ENCODE measurements around the gene SULT6B1.

Gene SULT6B1

DNA sequence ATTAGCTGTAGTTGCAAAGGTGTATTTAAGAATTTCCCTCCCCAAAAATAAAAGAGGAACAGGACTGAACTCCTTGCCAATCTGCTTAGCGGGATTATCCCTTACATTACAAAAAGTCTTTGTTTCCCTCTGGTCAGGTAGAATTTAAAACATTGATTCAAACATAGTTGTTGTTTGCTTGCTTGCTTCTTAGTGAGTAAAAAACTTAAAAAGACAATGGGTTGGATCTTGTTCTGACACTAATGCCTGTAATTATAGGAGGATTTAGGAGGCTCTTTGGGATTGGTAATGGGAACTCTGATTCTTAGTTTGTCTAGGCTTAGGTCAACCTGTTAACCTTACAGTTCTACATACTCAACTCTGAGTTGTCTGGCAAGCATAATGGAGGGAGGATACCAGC is 4.1 kb upstream of the SULT6B1 start:
- no peaks in the 10 kb centered on the region for H3K36me3 ChIP-seq (ENCODE audit: control insufficient read depth in 1 of 2, insufficient read depth in 2 of 2, low read length in 2 of 2)
- no peaks in the 10 kb centered on the region for H3K27me3 ChIP-seq (ENCODE audit: low read depth, low read length)
- H3K4me1 ChIP-seq (ENCODE audit: control insufficient read depth in 1 of 2, insufficient read depth in 2 of 2, low read length in 2 of 2): peaks cover 4 to 5% of the 10 kb centered on the region in 2 donors
- no peak overlapping the region for H3K4me3 ChIP-seq (ENCODE audit: low read depth in 1 of 2, low read length in 2 of 2)
- H3K27ac ChIP-seq (ENCODE audit: low read length): no peak overlapping the region
- H3K9me3 ChIP-seq (ENCODE audit: control insufficient read depth in 1 of 2, low read length in 2 of 2): no peaks in the 10 kb centered on the region

DNA sequence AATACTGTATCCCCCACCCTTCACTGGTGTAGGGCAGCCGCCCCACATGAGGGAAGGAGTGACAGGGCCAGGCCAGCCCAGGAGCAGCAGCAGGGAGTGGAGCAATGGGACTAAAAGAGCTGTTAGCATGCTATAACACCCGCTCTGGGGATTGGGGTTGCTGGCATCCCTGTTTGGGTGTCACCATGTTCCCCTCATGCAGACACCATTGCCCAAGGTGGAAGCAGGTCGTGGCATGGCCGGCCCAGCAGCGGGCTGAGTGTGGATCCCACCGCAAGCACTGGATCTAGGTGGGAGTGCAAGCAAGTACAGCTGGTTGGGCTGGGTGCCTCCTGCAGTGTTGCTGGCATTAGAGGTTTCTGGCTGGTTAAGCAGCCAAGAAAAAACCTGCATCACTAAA is 3.3 kb upstream of the SULT6B1 start:
- no peaks in the 10 kb centered on the region for H3K36me3 ChIP-seq (ENCODE audit: control insufficient read depth in 1 of 2, insufficient read depth in 2 of 2, low read length in 2 of 2)
- H3K4me1 ChIP-seq (ENCODE audit: control insufficient read depth in 1 of 2, insufficient read depth in 2 of 2, low read length in 2 of 2): no peaks in the 10 kb centered on the region
- H3K27me3 ChIP-seq (ENCODE audit: low read depth, low read length): no peaks in the 10 kb centered on the region
- H3K27ac ChIP-seq (ENCODE audit: low read length): no peak overlapping the region
- no peaks in the 10 kb centered on the region for H3K9me3 ChIP-seq (ENCODE audit: control insufficient read depth in 1 of 2, low read length in 2 of 2)
- no peak overlapping the region for H3K4me3 ChIP-seq (ENCODE audit: low read depth in 1 of 2, low read length in 2 of 2)

DNA sequence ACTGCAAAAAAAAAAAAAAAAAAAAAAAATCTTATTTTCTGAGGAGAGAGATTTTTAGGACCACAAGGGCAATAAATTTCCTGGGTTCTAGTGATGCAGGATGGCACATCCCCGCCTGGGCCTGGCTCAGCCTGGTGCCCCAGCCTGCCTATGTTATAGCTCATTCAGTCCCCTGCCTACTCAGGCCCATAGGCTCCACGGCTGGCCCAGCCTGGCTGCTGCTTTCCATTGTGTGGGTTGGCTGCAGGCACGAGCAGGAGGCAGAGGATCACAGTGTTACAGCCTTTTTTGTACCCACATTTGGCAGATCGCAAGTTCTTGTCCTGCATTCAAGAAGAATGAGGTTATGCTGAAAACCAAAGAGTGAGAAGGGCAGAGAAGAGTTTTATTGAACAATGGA is 2.8 kb upstream of the SULT6B1 start:
- Histone ChIP-seq H3K27me3 (ENCODE audit: low read depth, low read length) (no peaks in the 10 kb centered on the region), H3K36me3 (ENCODE audit: control insufficient read depth in 1 of 2, insufficient read depth in 2 of 2, low read length in 2 of 2) (no peaks in the 10 kb centered on the region), H3K4me3 (ENCODE audit: low read depth in 1 of 2, low read length in 2 of 2) (no peak overlapping the region), H3K27ac (ENCODE audit: low read length) (no peak overlapping the region), H3K4me1 (ENCODE audit: control insufficient read depth in 1 of 2, insufficient read depth in 2 of 2, low read length in 2 of 2) (no peaks in the 10 kb centered on the region), H3K9me3 (ENCODE audit: control insufficient read depth in 1 of 2, low read length in 2 of 2) (no peaks in the 10 kb centered on the region)

DNA sequence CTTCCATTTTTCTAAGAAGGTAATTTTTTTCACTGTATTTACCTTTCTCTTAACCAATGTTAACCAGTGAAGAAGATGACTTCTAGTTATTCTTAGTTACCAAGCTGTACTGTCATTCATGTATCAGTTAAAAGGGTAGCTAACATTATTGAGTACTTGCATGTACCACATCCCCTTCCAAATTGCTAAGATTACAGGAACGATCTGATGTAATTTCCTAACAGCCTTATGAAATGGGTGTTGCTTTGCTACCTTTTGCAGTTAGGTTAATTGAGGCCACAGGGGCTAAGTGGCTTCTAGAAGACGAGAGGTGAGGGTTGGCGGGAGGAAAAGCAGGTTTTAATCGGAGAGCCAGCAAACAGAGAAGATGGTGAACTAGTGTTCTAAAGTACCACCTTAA is 1.8 kb upstream of the SULT6B1 start:
- Histone ChIP-seq H3K4me1 (ENCODE audit: control insufficient read depth in 1 of 2, insufficient read depth in 2 of 2, low read length in 2 of 2) (no peaks in the 10 kb centered on the region), H3K4me3 (ENCODE audit: low read depth in 1 of 2, low read length in 2 of 2) (no peak overlapping the region), H3K27me3 (ENCODE audit: low read depth, low read length) (no peaks in the 10 kb centered on the region), H3K9me3 (ENCODE audit: control insufficient read depth in 1 of 2, low read length in 2 of 2) (no peaks in the 10 kb centered on the region), H3K27ac (ENCODE audit: low read length) (no peak overlapping the region), H3K36me3 (ENCODE audit: control insufficient read depth in 1 of 2, insufficient read depth in 2 of 2, low read length in 2 of 2) (no peaks in the 10 kb centered on the region)

DNA sequence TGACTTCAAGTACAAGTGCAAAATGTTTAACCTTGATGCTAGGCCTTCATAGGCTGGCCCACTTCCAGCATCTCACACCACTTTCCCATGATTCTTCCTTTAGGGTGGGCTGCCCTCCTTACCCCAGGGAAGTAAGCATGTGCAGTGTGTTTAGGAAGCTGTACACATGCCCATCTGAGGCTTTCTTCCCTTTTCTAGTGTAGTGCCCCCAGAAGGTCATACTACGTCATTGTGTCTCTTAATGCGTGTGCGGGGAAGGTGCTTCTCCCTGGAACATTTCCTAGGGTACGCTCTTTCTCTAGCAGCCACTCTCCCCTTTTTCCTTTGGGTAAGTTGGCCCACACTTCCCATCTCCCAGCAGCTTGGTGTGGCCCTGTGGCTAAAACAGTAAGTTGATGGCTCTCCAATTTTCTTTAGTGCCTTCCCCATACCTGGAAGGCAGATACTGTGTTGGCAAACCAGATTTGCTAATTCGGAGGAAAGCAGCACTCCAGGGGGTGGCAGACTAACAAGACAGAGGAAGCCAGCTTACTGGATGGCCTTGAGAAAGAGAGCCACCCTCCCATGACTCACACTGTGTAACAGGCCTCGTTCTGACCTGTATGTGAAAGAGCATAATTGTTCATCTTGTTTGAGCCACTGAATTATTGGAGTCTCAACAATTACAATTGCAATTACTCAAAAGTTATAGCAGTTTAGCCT is 1.1 kb upstream of the SULT6B1 start:
- H3K36me3 ChIP-seq (ENCODE audit: control insufficient read depth in 1 of 2, insufficient read depth in 2 of 2, low read length in 2 of 2): no peaks in the 10 kb centered on the region
- no peaks in the 10 kb centered on the region for H3K9me3 ChIP-seq (ENCODE audit: control insufficient read depth in 1 of 2, low read length in 2 of 2)
- H3K4me1 ChIP-seq (ENCODE audit: control insufficient read depth in 1 of 2, insufficient read depth in 2 of 2, low read length in 2 of 2): no peaks in the 10 kb centered on the region
- no peaks in the 10 kb centered on the region for H3K27me3 ChIP-seq (ENCODE audit: low read depth, low read length)
- H3K27ac ChIP-seq (ENCODE audit: low read length): no peak overlapping the region
- no peak overlapping the region for H3K4me3 ChIP-seq (ENCODE audit: low read depth in 1 of 2, low read length in 2 of 2)

- H3K9me3 ChIP-seq (ENCODE audit: control insufficient read depth in 1 of 2, low read length in 2 of 2): no peaks in the 10 kb centered on the region
- no peaks in the 10 kb centered on the region for H3K36me3 ChIP-seq (ENCODE audit: control insufficient read depth in 1 of 2, insufficient read depth in 2 of 2, low read length in 2 of 2)
- no peak overlapping the region for H3K27ac ChIP-seq (ENCODE audit: low read length)
- no peaks in the 10 kb centered on the region for H3K4me1 ChIP-seq (ENCODE audit: control insufficient read depth in 1 of 2, insufficient read depth in 2 of 2, low read length in 2 of 2)
- H3K27me3 ChIP-seq (ENCODE audit: low read depth, low read length): no peaks in the 10 kb centered on the region
- no peak overlapping the region for H3K4me3 ChIP-seq (ENCODE audit: low read depth in 1 of 2, low read length in 2 of 2)
Observed at GRCh38 chr2:37181726-37182684, 6.5 kb downstream of the SULT6B1 start.

DNA sequence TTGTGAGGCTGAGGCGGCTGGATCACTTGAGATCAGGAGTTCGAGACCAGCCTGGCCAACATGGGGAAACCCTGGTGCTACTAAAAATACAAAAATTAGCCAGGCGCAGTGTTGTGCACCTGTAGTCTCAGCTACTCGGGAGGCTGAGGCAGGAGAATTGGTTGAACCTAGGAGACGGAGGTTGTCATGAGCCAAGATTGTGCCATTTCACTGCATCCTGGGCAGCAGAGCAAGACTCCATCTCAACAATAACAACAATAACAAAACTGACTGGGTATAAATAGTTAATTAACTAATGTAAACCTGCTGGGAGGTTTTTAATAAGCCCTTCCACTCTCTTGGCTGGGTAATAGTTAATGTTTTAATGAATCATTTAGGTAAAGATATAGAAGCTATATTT is 7.8 kb downstream of the SULT6B1 start:
- H3K9me3 ChIP-seq (ENCODE audit: control insufficient read depth in 1 of 2, low read length in 2 of 2): no peaks in the 10 kb centered on the region
- no peak overlapping the region for H3K4me3 ChIP-seq (ENCODE audit: low read depth in 1 of 2, low read length in 2 of 2)
- H3K36me3 ChIP-seq (ENCODE audit: control insufficient read depth in 1 of 2, insufficient read depth in 2 of 2, low read length in 2 of 2): no peaks in the 10 kb centered on the region
- H3K27me3 ChIP-seq (ENCODE audit: low read depth, low read length): no peaks in the 10 kb centered on the region
- H3K27ac ChIP-seq (ENCODE audit: low read length): no peak overlapping the region
- no peaks in the 10 kb centered on the region for H3K4me1 ChIP-seq (ENCODE audit: control insufficient read depth in 1 of 2, insufficient read depth in 2 of 2, low read length in 2 of 2)

DNA sequence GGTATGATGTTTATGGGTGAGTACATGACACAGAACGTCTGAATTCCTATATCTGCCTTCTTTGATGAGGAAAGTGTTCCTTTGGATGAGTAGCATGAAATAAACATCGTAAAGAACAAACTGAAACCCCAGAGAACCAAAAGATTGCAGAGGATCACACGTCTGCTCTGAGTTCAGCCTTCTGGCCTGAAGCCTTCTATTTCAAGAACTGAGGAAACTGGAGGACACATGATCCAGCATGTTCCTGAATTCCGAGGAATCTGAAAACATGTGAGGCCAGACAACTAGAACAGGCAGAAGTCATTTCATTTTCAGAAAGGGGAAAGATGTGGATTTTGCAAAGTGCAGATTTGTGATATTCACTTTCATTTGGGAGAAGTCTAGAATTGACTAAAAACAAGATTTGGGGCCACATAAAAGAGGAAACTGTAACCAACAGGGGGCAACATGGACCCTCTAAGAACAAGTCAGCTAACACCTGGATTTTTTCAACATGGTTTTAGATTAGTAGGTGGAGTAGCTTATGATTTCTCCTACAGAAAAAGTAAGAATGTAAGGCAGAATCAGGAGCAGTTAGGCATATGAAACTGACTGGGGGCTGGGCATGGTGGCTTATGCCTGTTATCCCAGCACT is 8.3 kb downstream of the SULT6B1 start:
- Histone ChIP-seq H3K4me1 (ENCODE audit: control insufficient read depth in 1 of 2, insufficient read depth in 2 of 2, low read length in 2 of 2) (no peaks in the 10 kb centered on the region), H3K27me3 (ENCODE audit: low read depth, low read length) (no peaks in the 10 kb centered on the region), H3K9me3 (ENCODE audit: control insufficient read depth in 1 of 2, low read length in 2 of 2) (no peaks in the 10 kb centered on the region), H3K27ac (ENCODE audit: low read length) (no peak overlapping the region), H3K4me3 (ENCODE audit: low read depth in 1 of 2, low read length in 2 of 2) (no peak overlapping the region), H3K36me3 (ENCODE audit: control insufficient read depth in 1 of 2, insufficient read depth in 2 of 2, low read length in 2 of 2) (no peaks in the 10 kb centered on the region)

DNA sequence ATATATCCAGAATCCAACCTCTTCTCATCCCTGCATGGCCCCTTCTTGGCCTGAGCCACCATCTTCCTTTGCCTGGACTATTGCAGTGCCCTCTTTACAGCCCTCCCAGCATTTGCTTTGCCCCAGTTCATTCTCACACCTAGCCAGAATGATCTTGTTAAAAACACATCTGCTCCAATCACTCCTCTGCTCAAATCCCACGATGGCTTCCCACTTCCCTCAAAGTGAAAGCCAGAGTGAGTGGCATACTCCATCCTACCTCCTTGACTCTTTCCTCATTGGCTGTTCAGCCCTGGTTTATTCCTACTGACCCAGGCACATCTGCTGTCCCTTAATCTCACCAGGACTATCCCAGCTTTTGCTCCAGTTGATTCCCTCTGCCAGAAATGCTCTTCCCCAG is 14.7 kb downstream of the SULT6B1 start:
- Histone ChIP-seq H3K27ac (ENCODE audit: low read length) (no peak overlapping the region), H3K27me3 (ENCODE audit: low read depth, low read length) (no peaks in the 10 kb centered on the region), H3K9me3 (ENCODE audit: control insufficient read depth in 1 of 2, low read length in 2 of 2) (no peaks in the 10 kb centered on the region), H3K36me3 (ENCODE audit: control insufficient read depth in 1 of 2, insufficient read depth in 2 of 2, low read length in 2 of 2) (no peaks in the 10 kb centered on the region), H3K4me1 (ENCODE audit: control insufficient read depth in 1 of 2, insufficient read depth in 2 of 2, low read length in 2 of 2) (no peaks in the 10 kb centered on the region), H3K4me3 (ENCODE audit: low read depth in 1 of 2, low read length in 2 of 2) (no peak overlapping the region)

DNA sequence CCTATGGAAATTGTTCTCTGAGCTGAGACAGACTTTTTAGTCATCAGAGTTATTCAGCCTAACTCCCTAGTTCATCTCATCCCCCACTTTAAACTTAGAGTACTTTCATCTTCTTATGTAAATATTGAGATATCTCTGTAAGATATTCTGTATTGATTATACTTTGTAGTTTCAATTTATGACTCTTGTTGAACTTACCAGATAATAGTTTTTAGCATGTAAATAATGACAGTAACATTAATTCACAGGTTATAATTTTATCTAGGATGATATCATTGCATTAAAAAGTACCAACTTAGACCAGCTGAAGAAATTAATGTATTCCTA is 16.9 kb downstream of the SULT6B1 start:
- Histone ChIP-seq H3K36me3 (ENCODE audit: control insufficient read depth in 1 of 2, insufficient read depth in 2 of 2, low read length in 2 of 2) (no peaks in the 10 kb centered on the region), H3K27ac (ENCODE audit: low read length) (no peak overlapping the region), H3K4me1 (ENCODE audit: control insufficient read depth in 1 of 2, insufficient read depth in 2 of 2, low read length in 2 of 2) (no peaks in the 10 kb centered on the region), H3K9me3 (ENCODE audit: control insufficient read depth in 1 of 2, low read length in 2 of 2) (no peaks in the 10 kb centered on the region), H3K27me3 (ENCODE audit: low read depth, low read length) (no peaks in the 10 kb centered on the region), H3K4me3 (ENCODE audit: low read depth in 1 of 2, low read length in 2 of 2) (no peak overlapping the region)

- Histone ChIP-seq H3K4me3 (ENCODE audit: low read depth in 1 of 2, low read length in 2 of 2) (no peak overlapping the region), H3K27ac (ENCODE audit: low read length) (no peak overlapping the region), H3K36me3 (ENCODE audit: control insufficient read depth in 1 of 2, insufficient read depth in 2 of 2, low read length in 2 of 2) (no peaks in the 10 kb centered on the region), H3K27me3 (ENCODE audit: low read depth, low read length) (no peaks in the 10 kb centered on the region), H3K9me3 (ENCODE audit: control insufficient read depth in 1 of 2, low read length in 2 of 2) (peaks cover 1 to 3% of the 10 kb centered on the region in 2 donors), H3K4me1 (ENCODE audit: control insufficient read depth in 1 of 2, insufficient read depth in 2 of 2, low read length in 2 of 2) (no peaks in the 10 kb centered on the region)
Observed at GRCh38 chr2:37168217-37168981, 20.1 kb downstream of the SULT6B1 start.

Data from muscle layer of duodenum (tissue), 2 donors.